HEK293 (cell line): ENCODE data around the gene SPRED3.

Experiments used
- SP2 ChIP-seq: fragments of 450-650 bp; formaldehyde crosslinking; IDR thresholded peaks from 2 replicates; pipeline ENCODE4 v1.5.1; 2016; ENCODE audit warnings: missing biosample characterization, missing genetic modification characterization
- WT1 ChIP-seq: fragments of 450-650 bp; formaldehyde crosslinking; IDR thresholded peaks from 2 replicates; pipeline ENCODE4 v1.5.1; 2016; ENCODE audit warnings: missing biosample characterization, missing genetic modification characterization
- ZNF311 ChIP-seq: fragments of 450-650 bp; formaldehyde crosslinking; IDR thresholded peaks from 2 replicates; pipeline ENCODE4 v1.5.1; 2017; ENCODE audit warnings: missing biosample characterization, missing genetic modification characterization, borderline replicate concordance
- ZNF423 ChIP-seq: fragments of 450-650 bp; formaldehyde crosslinking; IDR thresholded peaks from 2 replicates; pipeline ENCODE4 v1.5.1; 2016; ENCODE audit warnings: missing biosample characterization, missing genetic modification characterization
- ZNF707 ChIP-seq: fragments of 450-650 bp; formaldehyde crosslinking; IDR thresholded peaks from 2 replicates; pipeline ENCODE4 v1.5.1; 2016; ENCODE audit warnings: missing biosample characterization, missing genetic modification characterization
- ZNF837 ChIP-seq: fragments of 450-650 bp; formaldehyde crosslinking; IDR thresholded peaks from 2 replicates; pipeline ENCODE4 v1.5.1; 2016; ENCODE audit warnings: missing biosample characterization, missing genetic modification characterization
- TF ChIP-seq, protein P1 (sequence below): fragments of 450-650 bp; formaldehyde crosslinking; IDR thresholded peaks from 2 replicates; pipeline ENCODE4 v1.5.1; 2016; ENCODE audit warnings: missing biosample characterization, missing genetic modification characterization
- TF ChIP-seq, protein P2 (sequence below): fragments of 450-650 bp; formaldehyde crosslinking; IDR thresholded peaks from 2 replicates; pipeline ENCODE4 v1.5.1; 2016; ENCODE audit warnings: missing biosample characterization, missing genetic modification characterization

DNA sequence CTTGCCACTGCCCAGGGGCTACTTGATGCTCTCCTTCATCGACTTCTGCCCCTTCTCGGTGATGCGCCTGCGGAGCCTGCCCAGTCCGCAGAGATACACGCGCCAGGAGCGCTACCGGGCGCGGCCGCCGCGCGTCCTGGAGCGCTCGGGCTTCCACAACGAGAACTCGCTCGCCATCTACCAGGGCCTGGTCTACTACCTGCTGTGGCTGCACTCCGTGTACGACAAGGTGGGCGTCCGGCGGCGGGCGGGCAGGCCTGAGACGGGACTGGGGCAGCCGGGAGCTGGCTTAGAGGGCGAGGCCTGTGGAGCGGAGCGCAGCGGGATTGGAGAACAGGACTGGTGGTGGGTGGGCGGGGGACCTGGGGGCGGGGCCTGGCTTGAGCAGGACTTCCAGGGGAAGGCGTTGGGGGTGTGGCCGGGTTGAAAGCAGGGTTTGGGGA lies 26.8 kb upstream of the SPRED3 start:
- TF ChIP-seq, protein P1, sequence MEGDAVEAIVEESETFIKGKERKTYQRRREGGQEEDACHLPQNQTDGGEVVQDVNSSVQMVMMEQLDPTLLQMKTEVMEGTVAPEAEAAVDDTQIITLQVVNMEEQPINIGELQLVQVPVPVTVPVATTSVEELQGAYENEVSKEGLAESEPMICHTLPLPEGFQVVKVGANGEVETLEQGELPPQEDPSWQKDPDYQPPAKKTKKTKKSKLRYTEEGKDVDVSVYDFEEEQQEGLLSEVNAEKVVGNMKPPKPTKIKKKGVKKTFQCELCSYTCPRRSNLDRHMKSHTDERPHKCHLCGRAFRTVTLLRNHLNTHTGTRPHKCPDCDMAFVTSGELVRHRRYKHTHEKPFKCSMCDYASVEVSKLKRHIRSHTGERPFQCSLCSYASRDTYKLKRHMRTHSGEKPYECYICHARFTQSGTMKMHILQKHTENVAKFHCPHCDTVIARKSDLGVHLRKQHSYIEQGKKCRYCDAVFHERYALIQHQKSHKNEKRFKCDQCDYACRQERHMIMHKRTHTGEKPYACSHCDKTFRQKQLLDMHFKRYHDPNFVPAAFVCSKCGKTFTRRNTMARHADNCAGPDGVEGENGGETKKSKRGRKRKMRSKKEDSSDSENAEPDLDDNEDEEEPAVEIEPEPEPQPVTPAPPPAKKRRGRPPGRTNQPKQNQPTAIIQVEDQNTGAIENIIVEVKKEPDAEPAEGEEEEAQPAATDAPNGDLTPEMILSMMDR (tag by site-specific recombination), result peak; percentile 86
- TF ChIP-seq ZNF707 (no peak), ZNF311 (tag by site-specific recombination) (no peak), ZNF837 (tag by site-specific recombination) (no peak), SP2 (tag by site-specific recombination) (no peak), WT1 (tag by site-specific recombination) (no peak), ZNF423 (no peak)
- TF ChIP-seq, protein P2, sequence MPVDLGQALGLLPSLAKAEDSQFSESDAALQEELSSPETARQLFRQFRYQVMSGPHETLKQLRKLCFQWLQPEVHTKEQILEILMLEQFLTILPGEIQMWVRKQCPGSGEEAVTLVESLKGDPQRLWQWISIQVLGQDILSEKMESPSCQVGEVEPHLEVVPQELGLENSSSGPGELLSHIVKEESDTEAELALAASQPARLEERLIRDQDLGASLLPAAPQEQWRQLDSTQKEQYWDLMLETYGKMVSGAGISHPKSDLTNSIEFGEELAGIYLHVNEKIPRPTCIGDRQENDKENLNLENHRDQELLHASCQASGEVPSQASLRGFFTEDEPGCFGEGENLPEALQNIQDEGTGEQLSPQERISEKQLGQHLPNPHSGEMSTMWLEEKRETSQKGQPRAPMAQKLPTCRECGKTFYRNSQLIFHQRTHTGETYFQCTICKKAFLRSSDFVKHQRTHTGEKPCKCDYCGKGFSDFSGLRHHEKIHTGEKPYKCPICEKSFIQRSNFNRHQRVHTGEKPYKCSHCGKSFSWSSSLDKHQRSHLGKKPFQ (tag by site-specific recombination), result no peak
